ENCODE results near the gene PSMC6.

Gene PSMC6

GRCh38 chr14:52706724-52707706, at the start of gene PSMC6:
PSMC6 (plus strand) TSS chr14:52707200; CDS start chr14:52707220, 20 bp downstream.
- peak; percentile 81 for DNase-seq (ENCODE audit: low read depth)
- H3K4me3 ChIP-seq (ENCODE audit: control insufficient read depth, low read depth, low read length) = peak within 1 kb of the TSS; percentile 97
- TF ChIP-seq CTCF (conservative IDR thresholded peaks at IDR 0.05; ENCODE audit: control insufficient read depth, insufficient read depth, low read depth, low read length) = no peak

GRCh38 chr14:52660325-52660724, 46.7 kb upstream of the PSMC6 start:
- H3K4me3 ChIP-seq (ENCODE audit: control insufficient read depth, low read depth, low read length) = no peak overlapping the region
- no peak for DNase-seq (ENCODE audit: low read depth)
- TF ChIP-seq CTCF (conservative IDR thresholded peaks at IDR 0.05; ENCODE audit: control insufficient read depth, insufficient read depth, low read depth, low read length) = no peak

- no peak for TF ChIP-seq CTCF (conservative IDR thresholded peaks at IDR 0.05; ENCODE audit: control insufficient read depth, insufficient read depth, low read depth, low read length)
- no peak for DNase-seq (ENCODE audit: low read depth)
Observed at GRCh38 chr14:52660832-52661231, 46.2 kb upstream of the PSMC6 start.

GRCh38 chr14:52661314-52661713, 45.7 kb upstream of the PSMC6 start:
- no peak overlapping the region for H3K4me3 ChIP-seq (ENCODE audit: control insufficient read depth, low read depth, low read length)
- TF ChIP-seq CTCF (conservative IDR thresholded peaks at IDR 0.05; ENCODE audit: control insufficient read depth, insufficient read depth, low read depth, low read length) = no peak
- DNase-seq (ENCODE audit: low read depth) = no peak

More at GRCh38 chr14:52660832-52661231, 46.2 kb upstream of the PSMC6 start:
- no peak overlapping the region for H3K4me3 ChIP-seq (ENCODE audit: control insufficient read depth, low read depth, low read length)

- no peak for TF ChIP-seq CTCF (conservative IDR thresholded peaks at IDR 0.05; ENCODE audit: control insufficient read depth, insufficient read depth, low read depth, low read length)
- H3K4me3 ChIP-seq (ENCODE audit: control insufficient read depth, low read depth, low read length) = no peak overlapping the region
- DNase-seq (ENCODE audit: low read depth) = no peak
Observed at GRCh38 chr14:52663850-52664249, 43.1 kb upstream of the PSMC6 start.

GRCh38 chr14:52678591-52678990, 28.4 kb upstream of the PSMC6 start:
- peak; percentile 8 for DNase-seq (ENCODE audit: low read depth)
- peak; percentile 38 for TF ChIP-seq CTCF (conservative IDR thresholded peaks at IDR 0.05; ENCODE audit: control insufficient read depth, insufficient read depth, low read depth, low read length)
- H3K4me3 ChIP-seq (ENCODE audit: control insufficient read depth, low read depth, low read length) = no peak overlapping the region
